OCI-LY1 (cell line): ENCODE results near the gene MBTPS2.

Experiments
- H2AFZ ChIP-seq: fragments of 200-600 bp; sonication (generic), shearing (Covaris generic); 2 replicates; pipeline ENCODE4 v1.6.0; 2014; ENCODE audit warnings: antibody characterized with exemption, mild to moderate bottlenecking, low read length
- H3F3A ChIP-seq: fragments of 200-600 bp; sonication (generic), shearing (Covaris generic); 2 replicates; pipeline ENCODE4 v1.6.0; 2014; ENCODE audit warnings: mild to moderate bottlenecking, antibody characterized with exemption, low read length, moderate library complexity; ENCODE audit not compliant: insufficient read depth
- H3K27ac ChIP-seq: fragments of 200-600 bp; sonication (generic); 2 replicates; pipeline ENCODE4 v1.5.1; 2014; ENCODE audit warnings: low read length, mixed run types, mild to moderate bottlenecking, low read depth; ENCODE audit not compliant: poor library complexity, severe bottlenecking
- H3K27me3 ChIP-seq: fragments of 200-600 bp; sonication (generic); 2 replicates; pipeline ENCODE4 v1.6.0; 2014; ENCODE audit warnings: antibody characterized with exemption, mild to moderate bottlenecking, low read length, moderate library complexity; ENCODE audit not compliant: insufficient read depth
- H3K36me3 ChIP-seq: fragments of 200-600 bp; sonication (generic); 2 replicates; pipeline ENCODE4 v1.6.1; 2014; ENCODE audit warnings: mild to moderate bottlenecking, antibody characterized with exemption, low read length, moderate library complexity, mixed read lengths; ENCODE audit not compliant: insufficient read depth
- H3K4me1 ChIP-seq: fragments of 200-600 bp; sonication (generic); 2 replicates; pipeline ENCODE4 v1.5.1; 2014; ENCODE audit warnings: mild to moderate bottlenecking, low read length, moderate library complexity; ENCODE audit not compliant: insufficient read depth, severe bottlenecking
- H3K4me2 ChIP-seq: fragments of 200-600 bp; sonication (generic), shearing (Covaris generic); 2 replicates; pipeline ENCODE4 v1.6.1; 2014; ENCODE audit warnings: low read length
- H3K4me3 ChIP-seq: fragments of 200-600 bp; sonication (generic); 2 replicates; pipeline ENCODE4 v1.5.1; 2014; ENCODE audit warnings: low read length, low read depth, mild to moderate bottlenecking, mixed read lengths; ENCODE audit not compliant: poor library complexity, severe bottlenecking
- H3K79me2 ChIP-seq: fragments of 200-600 bp; shearing (Covaris generic); 2 replicates; pipeline ENCODE4 v1.6.1; 2016; ENCODE audit warnings: mixed run types, low read length, mixed read lengths; ENCODE audit not compliant: insufficient read depth
- H3K9ac ChIP-seq: fragments of 200-600 bp; sonication (generic), shearing (Covaris generic); 2 replicates; pipeline ENCODE4 v1.6.1; 2014; ENCODE audit warnings: mild to moderate bottlenecking, low read length, mixed read lengths
- H3K9me2 ChIP-seq: fragments of 200-600 bp; sonication (generic), shearing (Covaris generic); 2 replicates; pipeline ENCODE4 v1.6.1; 2014; ENCODE audit warnings: low read depth, mild to moderate bottlenecking, low read length, mixed read lengths
- H3K9me3 ChIP-seq: fragments of 200-600 bp; shearing (Covaris generic); 2 replicates; pipeline ENCODE4 v1.6.1; 2014; ENCODE audit warnings: low read length, mixed read lengths
- H4K20me1 ChIP-seq: fragments of 200-600 bp; sonication (generic), shearing (Covaris generic); 2 replicates; pipeline ENCODE4 v1.6.0; 2016; ENCODE audit warnings: mild to moderate bottlenecking, low read length; ENCODE audit not compliant: insufficient read depth
- EZH2 ChIP-seq: fragments of 200-600 bp; sonication (generic), shearing (Covaris generic); IDR thresholded peaks from 2 replicates; pipeline ENCODE4 v1.8.0; 2017; ENCODE audit warnings: borderline replicate concordance, mixed run types, mild to moderate bottlenecking, antibody characterized with exemption, low read length, moderate library complexity, mixed read lengths
- TF ChIP-seq, protein P1 (sequence below): fragments of 200-600 bp; sonication (generic), shearing (Covaris generic); IDR thresholded peaks from 2 replicates; pipeline ENCODE4 v1.5.1; 2017; ENCODE audit warnings: mild to moderate bottlenecking, antibody characterized with exemption, low read length, moderate library complexity, mixed read lengths

MBTPS2 gene

DNA sequence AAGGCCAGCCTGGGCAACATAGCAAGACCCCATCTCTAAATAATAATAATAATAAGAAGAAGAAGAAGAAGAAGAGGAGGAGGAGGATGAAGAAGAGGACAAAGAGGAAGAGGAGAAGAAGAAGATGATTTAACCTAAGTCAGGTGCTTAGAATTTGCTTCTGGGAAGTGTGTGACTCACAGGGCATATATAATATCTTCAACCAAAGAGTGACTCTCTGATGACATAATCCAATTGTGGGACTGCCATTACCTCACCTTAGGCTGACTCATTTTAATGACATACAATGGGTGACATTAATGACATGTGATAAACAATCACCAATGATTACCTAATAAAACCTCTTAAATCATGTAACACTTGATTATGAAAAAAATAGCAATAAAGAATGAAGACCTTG lies 32.7 kb upstream of the MBTPS2 start:
- H3K27ac ChIP-seq: no peak overlapping the region
- H3K36me3 ChIP-seq: no peaks in the 10 kb centered on the region
- H4K20me1 ChIP-seq: no peaks in the 10 kb centered on the region
- no peaks in the 10 kb centered on the region for H3K27me3 ChIP-seq
- no peaks in the 10 kb centered on the region for H3K9me2 ChIP-seq
- TF ChIP-seq, protein P1, sequence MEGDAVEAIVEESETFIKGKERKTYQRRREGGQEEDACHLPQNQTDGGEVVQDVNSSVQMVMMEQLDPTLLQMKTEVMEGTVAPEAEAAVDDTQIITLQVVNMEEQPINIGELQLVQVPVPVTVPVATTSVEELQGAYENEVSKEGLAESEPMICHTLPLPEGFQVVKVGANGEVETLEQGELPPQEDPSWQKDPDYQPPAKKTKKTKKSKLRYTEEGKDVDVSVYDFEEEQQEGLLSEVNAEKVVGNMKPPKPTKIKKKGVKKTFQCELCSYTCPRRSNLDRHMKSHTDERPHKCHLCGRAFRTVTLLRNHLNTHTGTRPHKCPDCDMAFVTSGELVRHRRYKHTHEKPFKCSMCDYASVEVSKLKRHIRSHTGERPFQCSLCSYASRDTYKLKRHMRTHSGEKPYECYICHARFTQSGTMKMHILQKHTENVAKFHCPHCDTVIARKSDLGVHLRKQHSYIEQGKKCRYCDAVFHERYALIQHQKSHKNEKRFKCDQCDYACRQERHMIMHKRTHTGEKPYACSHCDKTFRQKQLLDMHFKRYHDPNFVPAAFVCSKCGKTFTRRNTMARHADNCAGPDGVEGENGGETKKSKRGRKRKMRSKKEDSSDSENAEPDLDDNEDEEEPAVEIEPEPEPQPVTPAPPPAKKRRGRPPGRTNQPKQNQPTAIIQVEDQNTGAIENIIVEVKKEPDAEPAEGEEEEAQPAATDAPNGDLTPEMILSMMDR: no peak
- no peak for TF ChIP-seq EZH2
- no peak overlapping the region for H3K4me3 ChIP-seq
- no peaks in the 10 kb centered on the region for H3F3A ChIP-seq
- H3K79me2 ChIP-seq: no peaks in the 10 kb centered on the region
- H2AFZ ChIP-seq: no peak overlapping the region
- H3K4me2 ChIP-seq: no peak overlapping the region
- H3K9ac ChIP-seq: no peak overlapping the region
- no peaks in the 10 kb centered on the region for H3K4me1 ChIP-seq
- H3K9me3 ChIP-seq: no peaks in the 10 kb centered on the region

GRCh38 chrX:21811832-21812231 lies 27.6 kb upstream of the MBTPS2 start:
- H3K4me2 ChIP-seq: no peak overlapping the region
- no peaks in the 10 kb centered on the region for H3K4me1 ChIP-seq
- no peak overlapping the region for H3K4me3 ChIP-seq
- no peak overlapping the region for H2AFZ ChIP-seq
- H3K9ac ChIP-seq: no peak overlapping the region
- H3K27ac ChIP-seq: no peak overlapping the region
- no peaks in the 10 kb centered on the region for H4K20me1 ChIP-seq
- TF ChIP-seq, protein P1: no peak
- TF ChIP-seq EZH2: no peak
- no peaks in the 10 kb centered on the region for H3K27me3 ChIP-seq
- H3K79me2 ChIP-seq: no peaks in the 10 kb centered on the region
- H3F3A ChIP-seq: no peaks in the 10 kb centered on the region
- H3K9me3 ChIP-seq: no peaks in the 10 kb centered on the region
- H3K36me3 ChIP-seq: no peaks in the 10 kb centered on the region
- no peaks in the 10 kb centered on the region for H3K9me2 ChIP-seq

- H3K4me1 ChIP-seq: no peaks in the 10 kb centered on the region
- H3K4me2 ChIP-seq: no peak overlapping the region
- H4K20me1 ChIP-seq: no peaks in the 10 kb centered on the region
- no peak overlapping the region for H3K27ac ChIP-seq
- H3K9me2 ChIP-seq: no peaks in the 10 kb centered on the region
- H2AFZ ChIP-seq: no peak overlapping the region
- H3K79me2 ChIP-seq: no peaks in the 10 kb centered on the region
- H3K4me3 ChIP-seq: no peak overlapping the region
- no peaks in the 10 kb centered on the region for H3K36me3 ChIP-seq
- H3F3A ChIP-seq: no peaks in the 10 kb centered on the region
- no peaks in the 10 kb centered on the region for H3K9me3 ChIP-seq
- TF ChIP-seq EZH2: no peak
- TF ChIP-seq, protein P1: no peak
- no peak overlapping the region for H3K9ac ChIP-seq
- H3K27me3 ChIP-seq: no peaks in the 10 kb centered on the region
Observed at GRCh38 chrX:21812628-21813027, 26.8 kb upstream of the MBTPS2 start.
